Measurements from ENCODE around the gene TBC1D12. TPM values are rescaled to one million over a fixed set of nuclear protein-coding genes. Genes with fewer than 3 reads are reported as not detected.

TBC1D12 gene
- total RNA-seq, 2 experiments from 2014 or later: 0.58 to 0.62 TPM

DNA sequence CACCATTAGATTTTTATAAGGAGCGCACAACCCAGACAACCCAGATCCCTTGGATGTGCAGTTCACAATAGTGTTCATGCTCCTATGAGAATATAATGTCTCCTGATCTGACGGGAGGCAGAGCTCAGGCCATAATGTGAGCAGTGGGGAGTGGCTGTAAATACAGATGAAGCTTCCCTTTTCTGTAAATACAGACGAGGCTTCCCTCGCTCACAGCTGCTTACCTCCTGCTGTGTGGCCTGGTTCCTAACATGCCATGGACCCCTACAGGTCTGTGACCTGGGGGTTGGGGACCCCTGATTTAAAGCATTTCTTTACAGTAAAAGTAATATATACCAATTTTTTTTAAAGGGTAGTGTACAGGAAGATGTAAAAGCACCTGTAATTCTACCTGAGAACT, 176.4 kb downstream of the TBC1D12 start:
- CTCF ChIA-PET: no interaction called here
- H3K36me3 Mint-ChIP-seq: peaks cover 48% of the 10 kb centered on the region
- no peak overlapping the region for H3K27ac Mint-ChIP-seq
- H3K27me3 Mint-ChIP-seq: no peaks in the 10 kb centered on the region
- DNase-seq: no peak
- POLR2A ChIA-PET: no interaction called here
- H3K4me1 Mint-ChIP-seq (ENCODE audit: low read depth): peaks cover 9% of the 10 kb centered on the region
- H3K4me3 Mint-ChIP-seq: no peak overlapping the region
- no peaks in the 10 kb centered on the region for H3K9me3 Mint-ChIP-seq
- intact Hi-C loops (cut with micrococcal nuclease): no loop called here

- DNase-seq: no peak
- ChIA-PET CTCF (no interaction called here), POLR2A (no interaction called here)
- Mint-ChIP-seq H3K27me3 (no peaks in the 10 kb centered on the region), H3K9me3 (no peaks in the 10 kb centered on the region), H3K27ac (no peak overlapping the region), H3K36me3 (peaks cover 40% of the 10 kb centered on the region), H3K4me1 (ENCODE audit: low read depth) (peaks cover 9% of the 10 kb centered on the region), H3K4me3 (no peak overlapping the region)
- intact Hi-C loops (cut with micrococcal nuclease): no loop called here
Measured at GRCh38 chr10:94583124-94583523, 180.8 kb downstream of the TBC1D12 start.

Other genes starting within 250 kb of the TBC1D12 start
- 10 to 100 TPM; 37.6 to 39.2 TPM for gene NOC3L, start 39.6 kb upstream of the TBC1D12 start, total RNA-seq
- gene HELLS, start 143.2 kb downstream of the TBC1D12 start, total RNA-seq: 100 to 1,000 TPM; 135 to 141 TPM